Upper lobe of left lung (tissue), 6 donors: ENCODE measurements around the gene RNF130. TPM values are rescaled to one million over a fixed set of nuclear protein-coding genes. Genes with fewer than 3 reads are reported as not detected.

ENCODE experiments used
- ATAC-seq, 2 donors: fragments of 200-7000 bp; cut with Tn5 transposase; one replicate each; pipeline ENCODE4 v1.9.1; 2022; ENCODE audit warnings: mild to moderate bottlenecking in 2 of 2, moderate library complexity in 2 of 2; ENCODE audit not compliant: low FRiP score in 2 of 2
- DNase-seq, 2 donors: peaks; one replicate each; pipeline ENCODE4 v3.0.0-alpha.2; 2019 to 2020
- H3K27ac ChIP-seq, 4 donors: fragments of 200-600 bp; sonication (generic); one replicate each; pipeline ENCODE4 v1.5.1; 2016 to 2019
- H3K27me3 ChIP-seq, 4 donors: fragments of 200-600 bp; sonication (generic); one replicate each; pipeline ENCODE4 v1.5.1; 2017 to 2019
- H3K36me3 ChIP-seq, 4 donors: fragments of 200-600 bp; sonication (generic); one replicate each; pipeline ENCODE4 v1.5.1; 2016 to 2019
- H3K4me1 ChIP-seq, 4 donors: fragments of 200-600 bp; sonication (generic); one replicate each; pipeline ENCODE4 v1.5.1; 2018 to 2019
- H3K4me3 ChIP-seq, 4 donors: fragments of 200-600 bp; sonication (generic); one replicate each; pipeline ENCODE4 v1.5.1; 2017 to 2019; ENCODE audit warnings: mild to moderate bottlenecking in 2 of 4, moderate library complexity in 1 of 4
- H3K9me3 ChIP-seq, 4 donors: fragments of 200-600 bp; sonication (generic); one replicate each; pipeline ENCODE4 v1.5.1; 2018 to 2019
- EP300 ChIP-seq, 4 donors: sonication (generic); formaldehyde crosslinking; IDR thresholded peaks; one replicate each; pipeline ENCODE4 v1.5.1; 2017; ENCODE audit warnings: antibody characterized with exemption in 4 of 4, control low read depth in 2 of 4
- POLR2A ChIP-seq, 4 donors: fragments of 450-650 bp; IDR thresholded peaks; one replicate each; pipeline ENCODE4 v1.5.1; 2016 to 2017; ENCODE audit warnings: antibody characterized with exemption in 4 of 4, mild to moderate bottlenecking in 2 of 4
- POLR2AphosphoS5 ChIP-seq, 2 donors: sonication (generic); formaldehyde crosslinking; IDR thresholded peaks; one replicate each; pipeline ENCODE4 v1.5.1; 2017; ENCODE audit warnings: antibody characterized with exemption in 2 of 2
- WGBS, 2 donors: methylation state at CpG; one replicate each; pipeline ENCODE4 v1.1.5; 2017 to 2018; 5-methylcytosine and 5-hydroxymethylcytosine counted together
- total RNA-seq, 6 donors: library from RNA; depleted of rRNA in 4 of 6; stranded (reverse); fragments of >200 nt in 4 of 6; gene quantifications; one replicate each; pipeline versions ENCODE4 v1.1.0 to v1.2.1, GENCODE V29; 2016 to 2021
- TF ChIP-seq, protein P1 (sequence below), 6 experiments: fragments of 450-650 bp in 4 of 6; fragments of 200-600 bp in 2 of 6; sonication (generic) in 2 of 6; IDR thresholded peaks; one replicate each; pipeline ENCODE4 v1.5.1; 2016 to 2019; ENCODE audit warnings: antibody characterized with exemption in 6 of 6
- donor health status: DM: no; HTN: no; CAD: no; lungs with moderate emphysema.
- donor health status: DM: no; HTN: yes; CAD: no; lungs with severe emphysema.

RNF130 gene
- total RNA-seq, 6 donors from 2014 or later: 54.5 to 137 (median 98.2) TPM

DNA sequence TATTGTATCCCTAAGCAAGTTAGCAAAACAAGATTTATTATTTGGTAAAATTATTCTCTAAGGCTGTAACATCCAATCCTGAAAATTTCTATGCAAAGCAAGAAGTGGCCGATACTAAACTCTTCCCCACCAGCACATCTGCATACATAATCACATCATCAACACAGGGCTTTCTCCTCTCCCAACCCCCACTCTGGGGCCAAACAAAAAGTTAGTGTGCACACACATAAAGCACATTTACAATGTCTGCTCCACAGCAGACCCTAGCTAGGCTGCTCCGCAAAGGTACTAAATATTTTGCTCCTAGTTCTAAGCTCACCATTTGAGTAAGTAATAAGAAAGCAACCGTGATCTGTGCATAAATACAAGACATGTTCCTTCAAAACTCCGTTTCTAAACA, 3.6 kb downstream of the RNF130 start:
- Histone ChIP-seq H3K36me3 (no peaks in the 10 kb centered on the region), H3K27me3 (no peaks in the 10 kb centered on the region), H3K27ac (no peak overlapping the region), H3K4me3 (no peak overlapping the region), H3K9me3 (no peaks in the 10 kb centered on the region), H3K4me1 (peaks cover 12 to 32% (median 20%) of the 10 kb centered on the region in 4 donors)
- no peak for DNase-seq
- TF ChIP-seq POLR2A (IDR thresholded peaks at IDR 0.05): no peak
- TF ChIP-seq, protein P1, sequence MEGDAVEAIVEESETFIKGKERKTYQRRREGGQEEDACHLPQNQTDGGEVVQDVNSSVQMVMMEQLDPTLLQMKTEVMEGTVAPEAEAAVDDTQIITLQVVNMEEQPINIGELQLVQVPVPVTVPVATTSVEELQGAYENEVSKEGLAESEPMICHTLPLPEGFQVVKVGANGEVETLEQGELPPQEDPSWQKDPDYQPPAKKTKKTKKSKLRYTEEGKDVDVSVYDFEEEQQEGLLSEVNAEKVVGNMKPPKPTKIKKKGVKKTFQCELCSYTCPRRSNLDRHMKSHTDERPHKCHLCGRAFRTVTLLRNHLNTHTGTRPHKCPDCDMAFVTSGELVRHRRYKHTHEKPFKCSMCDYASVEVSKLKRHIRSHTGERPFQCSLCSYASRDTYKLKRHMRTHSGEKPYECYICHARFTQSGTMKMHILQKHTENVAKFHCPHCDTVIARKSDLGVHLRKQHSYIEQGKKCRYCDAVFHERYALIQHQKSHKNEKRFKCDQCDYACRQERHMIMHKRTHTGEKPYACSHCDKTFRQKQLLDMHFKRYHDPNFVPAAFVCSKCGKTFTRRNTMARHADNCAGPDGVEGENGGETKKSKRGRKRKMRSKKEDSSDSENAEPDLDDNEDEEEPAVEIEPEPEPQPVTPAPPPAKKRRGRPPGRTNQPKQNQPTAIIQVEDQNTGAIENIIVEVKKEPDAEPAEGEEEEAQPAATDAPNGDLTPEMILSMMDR (IDR thresholded peaks at IDR 0.05): no peak
- TF ChIP-seq POLR2AphosphoS5 (IDR thresholded peaks at IDR 0.05): no peak
- no peak for TF ChIP-seq EP300 (IDR thresholded peaks at IDR 0.05)
- no peak for ATAC-seq
- 81 to 85% methylated on average over 4 of the region's 4 CpGs for WGBS, 2 donors

DNA sequence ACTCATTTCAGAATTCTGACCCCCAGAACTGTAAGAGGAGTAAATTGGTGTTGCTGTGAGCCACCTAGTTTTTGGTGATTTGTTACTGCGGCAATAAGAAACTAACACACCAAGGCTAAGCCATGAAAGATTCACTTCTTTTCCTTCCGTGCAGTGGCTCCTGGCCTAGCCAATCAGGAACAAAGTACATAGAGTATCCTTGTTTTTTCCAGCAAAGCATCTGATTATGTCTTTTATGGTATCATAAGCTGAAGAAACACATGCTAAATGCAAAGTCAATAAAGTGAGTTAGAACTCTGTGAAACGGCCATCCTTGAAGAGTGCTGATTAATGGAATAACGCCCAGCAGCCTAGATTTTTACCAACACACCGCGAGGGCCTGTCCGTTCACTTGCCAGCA, 11.4 kb downstream of the RNF130 start:
- ATAC-seq (no peak), DNase-seq (no peak)
- Histone ChIP-seq H3K4me3 (no peak overlapping the region), H3K27me3 (no peaks in the 10 kb centered on the region), H3K4me1 (no peaks in the 10 kb centered on the region), H3K27ac (no peak overlapping the region), H3K9me3 (no peaks in the 10 kb centered on the region), H3K36me3 (no peaks in the 10 kb centered on the region)
- WGBS, 2 donors: 93% methylated on average over 7 of the region's 7 CpGs
- TF ChIP-seq POLR2A (IDR thresholded peaks at IDR 0.05): no peak
- no peak for TF ChIP-seq EP300 (IDR thresholded peaks at IDR 0.05)
- TF ChIP-seq, protein P1 (IDR thresholded peaks at IDR 0.05): no peak
- TF ChIP-seq POLR2AphosphoS5 (IDR thresholded peaks at IDR 0.05): no peak

DNA sequence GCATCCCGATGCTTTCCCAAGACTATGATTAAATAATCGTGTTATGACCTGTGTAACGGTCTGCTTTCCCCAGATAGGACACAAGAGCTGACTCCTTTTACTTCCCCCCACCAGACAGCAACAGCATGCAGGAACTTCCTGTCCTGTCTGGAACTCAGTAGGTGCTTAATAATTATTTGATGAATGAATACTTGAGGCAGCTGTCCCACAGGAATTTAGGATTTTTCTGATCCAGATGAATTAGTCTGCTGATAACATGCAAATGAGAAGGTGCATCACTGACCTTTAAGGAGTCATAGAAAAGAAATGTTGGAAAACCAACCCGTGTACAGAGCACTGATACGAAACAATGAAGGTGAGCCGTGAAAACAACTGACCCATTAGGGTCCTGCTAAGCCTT, 12.2 kb downstream of the RNF130 start:
- Histone ChIP-seq H3K4me1 (no peaks in the 10 kb centered on the region), H3K27ac (no peak overlapping the region), H3K27me3 (no peaks in the 10 kb centered on the region), H3K36me3 (no peaks in the 10 kb centered on the region), H3K9me3 (no peaks in the 10 kb centered on the region), H3K4me3 (no peak overlapping the region)
- TF ChIP-seq POLR2AphosphoS5 (IDR thresholded peaks at IDR 0.05) (no peak), POLR2A (IDR thresholded peaks at IDR 0.05) (no peak), EP300 (IDR thresholded peaks at IDR 0.05) (no peak)
- TF ChIP-seq, protein P1 (IDR thresholded peaks at IDR 0.05): no peak
- WGBS, 2 donors: 81% methylated on average over 6 of the region's 6 CpGs
- DNase-seq (no peak), ATAC-seq (no peak)

DNA sequence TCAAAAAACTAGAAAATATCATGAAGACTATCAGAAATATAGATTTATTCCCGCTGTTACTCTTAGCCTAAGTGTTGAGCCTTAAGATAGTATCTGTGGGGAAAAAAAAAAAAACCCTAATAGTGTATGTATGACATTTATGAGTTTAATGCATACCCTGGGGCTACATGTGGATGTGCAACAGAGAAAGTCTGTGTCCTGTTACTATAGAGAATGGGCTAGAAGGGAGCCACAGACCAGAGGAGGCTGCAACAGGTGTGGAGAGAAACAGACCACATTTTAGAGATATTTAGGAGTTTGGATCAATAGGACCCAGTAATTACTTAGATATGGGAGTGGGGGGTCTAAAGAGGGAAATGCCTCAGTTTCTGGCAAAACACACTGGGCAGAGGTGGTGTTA, 15.4 kb downstream of the RNF130 start:
- no peaks in the 10 kb centered on the region for H3K9me3 ChIP-seq
- H3K36me3 ChIP-seq: no peaks in the 10 kb centered on the region
- ATAC-seq (no peak), DNase-seq (no peak)
- no peaks in the 10 kb centered on the region for H3K27me3 ChIP-seq
- TF ChIP-seq EP300 (IDR thresholded peaks at IDR 0.05) (no peak), POLR2A (IDR thresholded peaks at IDR 0.05) (no peak), POLR2AphosphoS5 (IDR thresholded peaks at IDR 0.05) (no peak)
- TF ChIP-seq, protein P1 (IDR thresholded peaks at IDR 0.05): no peak
- H3K4me3 ChIP-seq: no peak overlapping the region
- no peak overlapping the region for H3K27ac ChIP-seq
- WGBS, 2 donors: 94 to 100% methylated on average over 1 of the region's 1 CpG
- H3K4me1 ChIP-seq: no peaks in the 10 kb centered on the region

DNA sequence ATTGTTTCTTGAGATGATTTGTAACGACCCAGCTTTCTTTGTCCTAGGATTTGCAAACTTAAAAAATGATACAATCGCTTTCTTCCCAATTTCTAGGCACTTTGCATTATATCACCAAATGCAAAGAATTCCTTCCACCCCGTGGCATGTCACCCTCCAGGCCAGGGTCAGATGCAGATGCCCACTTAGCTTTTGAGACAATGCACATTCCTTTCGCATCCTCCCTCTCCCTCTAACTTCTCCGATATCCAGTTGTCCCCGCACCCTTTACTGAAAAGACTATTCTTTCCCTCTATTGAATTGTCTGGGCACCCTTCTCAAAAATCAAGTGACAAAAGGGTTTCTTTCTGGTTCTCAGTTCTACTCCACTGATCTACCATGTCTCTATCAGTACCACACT, 17.3 kb downstream of the RNF130 start:
- ATAC-seq (no peak), DNase-seq (no peak)
- Histone ChIP-seq H3K4me3 (no peak overlapping the region), H3K36me3 (no peaks in the 10 kb centered on the region), H3K27ac (no peak overlapping the region), H3K9me3 (no peaks in the 10 kb centered on the region), H3K4me1 (peaks cover 0 to 5% (median under 1%) of the 10 kb centered on the region in 4 donors), H3K27me3 (no peaks in the 10 kb centered on the region)
- TF ChIP-seq POLR2A (IDR thresholded peaks at IDR 0.05) (no peak), EP300 (IDR thresholded peaks at IDR 0.05) (no peak), POLR2AphosphoS5 (IDR thresholded peaks at IDR 0.05) (no peak)
- TF ChIP-seq, protein P1 (IDR thresholded peaks at IDR 0.05): no peak
- WGBS, 2 donors: 78 to 83% methylated on average over 6 of the region's 6 CpGs
